HepG2 (cell line): ENCODE data around the gene IL1R1. TPM values are rescaled to one million over a fixed set of nuclear protein-coding genes. Genes with fewer than 3 reads are reported as not detected.

Experiments
- GLI4 ChIP-seq: sonication (generic); formaldehyde crosslinking; IDR thresholded peaks from 2 replicates; pipeline ENCODE4 v1.5.1; 2020; ENCODE audit warnings: missing genetic modification reagents, mild to moderate bottlenecking, moderate library complexity, borderline replicate concordance
- HES4 ChIP-seq: sonication (generic); formaldehyde crosslinking; IDR thresholded peaks from 2 replicates; pipeline ENCODE4 v1.9.0; 2021; ENCODE audit warnings: mild to moderate bottlenecking, missing genetic modification reagents, borderline replicate concordance
- NRL ChIP-seq: sonication (generic); formaldehyde crosslinking; IDR thresholded peaks from 2 replicates; pipeline ENCODE4 v1.5.0; 2020; ENCODE audit warnings: missing genetic modification reagents, mild to moderate bottlenecking, moderate library complexity, borderline replicate concordance
- PCBP2 ChIP-seq: fragments of 200-400 bp; formaldehyde crosslinking; optimal IDR thresholded peaks from 2 replicates; pipeline ENCODE3; 2018; ENCODE audit warnings: low read length, low read depth; ENCODE audit not compliant: poor library complexity, severe bottlenecking
- PHB2 ChIP-seq: fragments of 450-650 bp; IDR thresholded peaks from 2 replicates; pipeline ENCODE4 v1.6.1; 2018; ENCODE audit not compliant: partially characterized antibody
- REXO4 ChIP-seq: sonication (generic); formaldehyde crosslinking; IDR thresholded peaks from 2 replicates; pipeline ENCODE4 v1.8.0; 2022; ENCODE audit warnings: missing genetic modification reagents, mild to moderate bottlenecking, borderline replicate concordance
- SKI ChIP-seq: fragments of 450-650 bp; IDR thresholded peaks from one replicate; pipeline ENCODE4 v1.6.1; 2018; ENCODE audit warnings: mild to moderate bottlenecking; ENCODE audit not compliant: partially characterized antibody
- SKIL ChIP-seq: sonication (generic); formaldehyde crosslinking; IDR thresholded peaks from 2 replicates; pipeline ENCODE4 v1.8.0; 2022; ENCODE audit warnings: missing genetic modification reagents, mild to moderate bottlenecking, moderate library complexity, borderline replicate concordance
- SNRNP70 ChIP-seq: fragments of 200-400 bp; formaldehyde crosslinking; IDR thresholded peaks from 2 replicates; pipeline ENCODE4 v1.6.1; 2017; ENCODE audit warnings: mild to moderate bottlenecking, low read depth, low read length, moderate library complexity
- ZBTB38 ChIP-seq: sonication (generic); formaldehyde crosslinking; IDR thresholded peaks from 2 replicates; pipeline ENCODE4 v1.5.1; 2020; ENCODE audit warnings: mild to moderate bottlenecking, missing genetic modification reagents
- ZNF17 ChIP-seq: sonication (generic); formaldehyde crosslinking; IDR thresholded peaks from 2 replicates; pipeline ENCODE4 v1.5.0; 2020; ENCODE audit warnings: mild to moderate bottlenecking, missing genetic modification reagents
- ZNF335 ChIP-seq: sonication (generic); formaldehyde crosslinking; IDR thresholded peaks from 2 replicates; pipeline ENCODE4 v1.4.0; 2020; ENCODE audit warnings: missing genetic modification reagents
- ZNF530 ChIP-seq: sonication (generic); formaldehyde crosslinking; IDR thresholded peaks from 2 replicates; pipeline ENCODE4 v1.5.0; 2020; ENCODE audit warnings: low read depth, mild to moderate bottlenecking, missing genetic modification reagents
- ZNF747 ChIP-seq: sonication (generic); formaldehyde crosslinking; IDR thresholded peaks from 2 replicates; pipeline ENCODE4 v1.8.1; 2023; ENCODE audit warnings: missing genetic modification reagents, mild to moderate bottlenecking, borderline replicate concordance
- ZNF749 ChIP-seq: sonication (generic); formaldehyde crosslinking; IDR thresholded peaks from 2 replicates; pipeline ENCODE4 v1.8.0; 2022; ENCODE audit warnings: mild to moderate bottlenecking, missing genetic modification reagents, moderate library complexity, borderline replicate concordance
- ZNF879 ChIP-seq: sonication (generic); formaldehyde crosslinking; IDR thresholded peaks from 2 replicates; pipeline ENCODE4 v1.8.1; 2023; ENCODE audit warnings: missing genetic modification reagents
- ZSCAN12 ChIP-seq: sonication (generic); formaldehyde crosslinking; IDR thresholded peaks from 2 replicates; pipeline ENCODE4 v1.9.0; 2021; ENCODE audit warnings: mild to moderate bottlenecking, missing genetic modification reagents
- polyA plus RNA-seq, 8 experiments: library from polyadenylated mRNA; depleted of rRNA in 3 of 8; stranded (reverse) in 7 of 8; unstranded in 1 of 8; fragments of >200 nt; fragmentation: Illumina TruSeq in 4 of 8; extraction: Trizol in 4 of 8; gene quantifications; 2 replicates each; pipeline versions ENCODE4 v1.2.1 to v1.2.3, GENCODE V29; 2011 to 2016; ENCODE audit warnings: low read depth in 4 of 8, missing spikeins in 1 of 8, mixed read lengths in 1 of 8; ENCODE audit not compliant: insufficient read depth in 1 of 8
- total RNA-seq, 5 experiments: library from RNA; depleted of rRNA; stranded (reverse); fragments of >200 nt; fragmentation: Illumina TruSeq; extraction: Trizol; gene quantifications; 2 replicates each; pipeline ENCODE4 v1.2.3, GENCODE V29; 2016; ENCODE audit warnings: low read depth in 1 of 5
- TF ChIP-seq, protein P1 (sequence below): sonication (generic); formaldehyde crosslinking; IDR thresholded peaks from 2 replicates; pipeline ENCODE4 v1.5.1; 2020; ENCODE audit warnings: missing genetic modification reagents, mild to moderate bottlenecking, borderline replicate concordance
- TF ChIP-seq, protein P2 (sequence below): IDR thresholded peaks from 2 replicates; pipeline ENCODE4 v1.6.1; 2012; ENCODE audit warnings: inconsistent platforms
- TF ChIP-seq, protein P3 (sequence below): IDR thresholded peaks from 2 replicates; pipeline ENCODE4 v1.6.1; 2016
- TF ChIP-seq, protein P4 (sequence below): sonication (generic); formaldehyde crosslinking; IDR thresholded peaks from 2 replicates; pipeline ENCODE4 v1.4.0; 2020; ENCODE audit warnings: mild to moderate bottlenecking, missing genetic modification reagents, borderline replicate concordance

Gene IL1R1
- total and polyA plus RNA-seq, 2 of the 13 experiments (the other 11 are each of a cell fraction or from before 2014, with no cell fraction given), result 38.0 to 93.1 TPM

DNA sequence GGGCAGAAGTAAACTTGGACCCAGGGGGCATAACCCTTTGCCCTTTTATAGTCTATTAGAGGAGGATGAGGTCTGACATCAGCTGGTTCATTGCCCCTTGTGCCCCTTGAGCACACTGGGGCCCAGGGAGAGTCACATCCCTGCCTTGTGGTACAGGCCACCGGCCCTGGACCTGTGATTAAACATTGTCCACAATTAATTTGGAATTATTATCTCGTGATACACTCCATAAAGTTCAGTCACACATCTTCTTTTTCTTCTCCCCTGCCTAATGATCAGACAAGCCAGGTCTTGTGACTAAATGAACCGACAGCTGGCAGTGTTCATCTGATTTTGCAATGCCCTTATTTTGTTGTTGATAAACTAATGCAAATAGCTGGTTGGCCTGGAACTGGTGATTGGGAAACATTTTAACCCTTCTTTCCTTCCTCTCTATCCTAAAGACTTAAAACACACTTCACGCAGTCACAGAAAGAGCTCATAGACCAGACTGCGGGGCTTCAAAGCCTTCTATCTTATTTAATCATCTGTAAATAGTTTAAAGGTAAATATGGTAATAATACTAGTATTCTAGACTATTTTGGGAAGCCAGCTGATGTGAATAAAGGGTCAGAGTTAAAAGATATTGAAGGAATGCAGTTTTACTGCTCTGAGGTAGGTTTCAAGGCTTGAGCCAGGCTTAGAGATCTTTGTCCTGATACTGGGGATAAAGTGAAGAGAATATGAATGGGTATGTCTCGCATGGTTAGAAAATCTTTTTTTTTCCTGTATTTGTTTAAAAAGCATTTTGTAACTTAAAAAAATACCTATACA lies 13.4 kb downstream of the IL1R1 start (continued):
- TF ChIP-seq REXO4 (CRISPR knock-in tag) (no peak), SKI (peak; percentile 97), ZNF747 (CRISPR knock-in tag) (no peak; the same call in 1 of the 2 replicates), PHB2 (no peak), SNRNP70 (no peak), ZBTB38 (0 out of 2 replicates have a peak, but pooled peaks have one; percentile 48), PCBP2 (no peak), ZNF17 (CRISPR knock-in tag) (no peak), GLI4 (CRISPR knock-in tag) (peak; percentile 84; the same call in 1 of the 2 replicates), SKIL (CRISPR knock-in tag) (peak; percentile 91), ZNF879 (no peak), HES4 (CRISPR knock-in tag) (no peak), ZSCAN12 (CRISPR knock-in tag) (no peak), NRL (CRISPR knock-in tag) (no peak), ZNF530 (CRISPR knock-in tag) (no peak), ZNF749 (CRISPR knock-in tag) (no peak; the same call in 1 of the 2 replicates), ZNF335 (CRISPR knock-in tag) (peak; percentile 55; the same call in 1 of the 2 replicates)
- TF ChIP-seq, protein P1, sequence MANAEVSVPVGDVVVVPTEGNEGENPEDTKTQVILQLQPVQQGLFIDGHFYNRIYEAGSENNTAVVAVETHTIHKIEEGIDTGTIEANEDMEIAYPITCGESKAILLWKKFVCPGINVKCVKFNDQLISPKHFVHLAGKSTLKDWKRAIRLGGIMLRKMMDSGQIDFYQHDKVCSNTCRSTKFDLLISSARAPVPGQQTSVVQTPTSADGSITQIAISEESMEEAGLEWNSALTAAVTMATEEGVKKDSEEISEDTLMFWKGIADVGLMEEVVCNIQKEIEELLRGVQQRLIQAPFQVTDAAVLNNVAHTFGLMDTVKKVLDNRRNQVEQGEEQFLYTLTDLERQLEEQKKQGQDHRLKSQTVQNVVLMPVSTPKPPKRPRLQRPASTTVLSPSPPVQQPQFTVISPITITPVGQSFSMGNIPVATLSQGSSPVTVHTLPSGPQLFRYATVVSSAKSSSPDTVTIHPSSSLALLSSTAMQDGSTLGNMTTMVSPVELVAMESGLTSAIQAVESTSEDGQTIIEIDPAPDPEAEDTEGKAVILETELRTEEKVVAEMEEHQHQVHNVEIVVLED, result peak; percentile 57; the same call in 1 of the 2 replicates
- TF ChIP-seq, protein P2, sequence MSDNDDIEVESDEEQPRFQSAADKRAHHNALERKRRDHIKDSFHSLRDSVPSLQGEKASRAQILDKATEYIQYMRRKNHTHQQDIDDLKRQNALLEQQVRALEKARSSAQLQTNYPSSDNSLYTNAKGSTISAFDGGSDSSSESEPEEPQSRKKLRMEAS, result peak; percentile 52
- TF ChIP-seq, protein P3, sequence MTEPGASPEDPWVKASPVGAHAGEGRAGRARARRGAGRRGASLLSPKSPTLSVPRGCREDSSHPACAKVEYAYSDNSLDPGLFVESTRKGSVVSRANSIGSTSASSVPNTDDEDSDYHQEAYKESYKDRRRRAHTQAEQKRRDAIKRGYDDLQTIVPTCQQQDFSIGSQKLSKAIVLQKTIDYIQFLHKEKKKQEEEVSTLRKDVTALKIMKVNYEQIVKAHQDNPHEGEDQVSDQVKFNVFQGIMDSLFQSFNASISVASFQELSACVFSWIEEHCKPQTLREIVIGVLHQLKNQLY (CRISPR knock-in tag), result peak; percentile 78
- TF ChIP-seq, protein P4, sequence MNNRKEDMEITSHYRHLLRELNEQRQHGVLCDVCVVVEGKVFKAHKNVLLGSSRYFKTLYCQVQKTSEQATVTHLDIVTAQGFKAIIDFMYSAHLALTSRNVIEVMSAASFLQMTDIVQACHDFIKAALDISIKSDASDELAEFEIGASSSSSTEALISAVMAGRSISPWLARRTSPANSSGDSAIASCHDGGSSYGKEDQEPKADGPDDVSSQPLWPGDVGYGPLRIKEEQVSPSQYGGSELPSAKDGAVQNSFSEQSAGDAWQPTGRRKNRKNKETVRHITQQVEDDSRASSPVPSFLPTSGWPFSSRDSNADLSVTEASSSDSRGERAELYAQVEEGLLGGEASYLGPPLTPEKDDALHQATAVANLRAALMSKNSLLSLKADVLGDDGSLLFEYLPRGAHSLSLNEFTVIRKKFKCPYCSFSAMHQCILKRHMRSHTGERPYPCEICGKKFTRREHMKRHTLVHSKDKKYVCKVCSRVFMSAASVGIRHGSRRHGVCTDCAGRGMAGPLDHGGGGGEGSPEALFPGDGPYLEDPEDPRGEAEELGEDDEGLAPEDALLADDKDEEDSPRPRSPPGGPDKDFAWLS (CRISPR knock-in tag), result peak; percentile 41; the same call in 1 of the 2 replicates
